GM23338 (cell line): ENCODE measurements around the gene MDM4. TPM values are rescaled to one million over a fixed set of nuclear protein-coding genes. Genes with fewer than 3 reads are reported as not detected.

Experiments used
- ATAC-seq: fragments of 200-7000 bp; cut with Tn5 transposase; 3 replicates; pipeline ENCODE4 v1.9.1; 2020
- DNase-seq: peaks from one replicate; pipeline ENCODE4 v3.0.0-alpha.2; 2015; ENCODE audit warnings: low spot score
- H2AFZ ChIP-seq: fragments of 200-600 bp; sonication (generic); 2 replicates; pipeline ENCODE4 v1.8.0; 2016; ENCODE audit warnings: antibody characterized with exemption, mild to moderate bottlenecking, moderate library complexity
- H3F3A ChIP-seq: fragments of 200-600 bp; sonication (generic); replicated peaks from 2 replicates; pipeline ENCODE4 v1.8.0; 2017; ENCODE audit warnings: antibody characterized with exemption, mixed run types, low read depth
- H3K27ac ChIP-seq: fragments of 200-600 bp; sonication (generic); 2 replicates; pipeline ENCODE4 v1.6.1; 2016; ENCODE audit warnings: low read depth
- H3K27me3 ChIP-seq: fragments of 200-600 bp; sonication (generic); 2 replicates; pipeline ENCODE4 v1.8.0; 2016; ENCODE audit warnings: mild to moderate bottlenecking, mixed run types, moderate library complexity; ENCODE audit not compliant: insufficient read depth
- H3K36me3 ChIP-seq: fragments of 200-600 bp; sonication (generic); 2 replicates; pipeline ENCODE4 v1.8.0; 2016; ENCODE audit warnings: mild to moderate bottlenecking; ENCODE audit not compliant: insufficient read depth
- H3K4me1 ChIP-seq: fragments of 200-600 bp; sonication (generic); 2 replicates; pipeline ENCODE4 v1.8.0; 2016; ENCODE audit warnings: mild to moderate bottlenecking, moderate library complexity; ENCODE audit not compliant: insufficient read depth
- H3K4me2 ChIP-seq: fragments of 200-600 bp; sonication (generic); 2 replicates; pipeline ENCODE4 v1.7.1; 2017; ENCODE audit warnings: mixed run types
- H3K4me3 ChIP-seq: fragments of 200-600 bp; sonication (generic); 2 replicates; pipeline ENCODE4 v1.6.1; 2016; ENCODE audit warnings: mixed run types
- H3K79me2 ChIP-seq: fragments of 200-600 bp; sonication (generic); replicated peaks from 2 replicates; pipeline ENCODE4 v1.8.0; 2017; ENCODE audit warnings: mild to moderate bottlenecking; ENCODE audit not compliant: insufficient read depth
- H3K9me2 ChIP-seq: fragments of 200-600 bp; sonication (generic); 2 replicates; pipeline ENCODE4 v1.8.0; 2017; ENCODE audit not compliant: insufficient read depth
- H4K20me1 ChIP-seq: fragments of 200-600 bp; sonication (generic); replicated peaks from 2 replicates; pipeline ENCODE4 v1.8.0; 2017; ENCODE audit warnings: mild to moderate bottlenecking; ENCODE audit not compliant: insufficient read depth
- H3K27ac Mint-ChIP-seq: 2 replicates; pipeline ENCODE4 v1.8.0; 2020; ENCODE audit warnings: inconsistent platforms, mild to moderate bottlenecking, moderate library complexity, mixed read lengths
- H3K27me3 Mint-ChIP-seq: 3 replicates; pipeline ENCODE4 v1.8.0; 2022; ENCODE audit warnings: low read depth, mild to moderate bottlenecking, moderate library complexity, mixed read lengths, inconsistent platforms; ENCODE audit not compliant: insufficient read depth, poor library complexity
- H3K36me3 Mint-ChIP-seq: 3 replicates; pipeline ENCODE4 v1.8.0; 2021; ENCODE audit warnings: low read depth, mild to moderate bottlenecking, inconsistent platforms, moderate library complexity, mixed read lengths
- H3K4me1 Mint-ChIP-seq: 3 replicates; pipeline ENCODE4 v1.8.0; 2020; ENCODE audit warnings: mild to moderate bottlenecking, inconsistent platforms, mixed read lengths
- H3K4me3 Mint-ChIP-seq: 3 replicates; pipeline ENCODE4 v1.8.0; 2021; ENCODE audit warnings: moderate library complexity, mild to moderate bottlenecking, inconsistent platforms, mixed read lengths
- H3K9me3 Mint-ChIP-seq: 3 replicates; pipeline ENCODE4 v1.8.0; 2020; ENCODE audit warnings: moderate library complexity, mild to moderate bottlenecking, inconsistent platforms, mixed read lengths
- CREB1 ChIP-seq: fragments of 250-450 bp; sonication (Bioruptor Pico); IDR thresholded peaks from 2 replicates; pipeline ENCODE4 v1.5.0; 2020; ENCODE audit warnings: low read depth, mild to moderate bottlenecking, moderate library complexity
- NANOG ChIP-seq: IDR thresholded peaks from 2 replicates; pipeline ENCODE4 v1.6.1; 2016; ENCODE audit warnings: antibody characterized with exemption, borderline replicate concordance
- ZNF331 ChIP-seq: fragments of 250-450 bp; sonication (Bioruptor Pico); IDR thresholded peaks from 2 replicates; pipeline ENCODE4 v1.5.0; 2020; ENCODE audit warnings: low read depth, mild to moderate bottlenecking, moderate library complexity
- polyA plus RNA-seq: library from polyadenylated mRNA; unstranded; fragments of >200 nt; fragmentation: Nextera tagmentation; extraction: Ambion mirVana; gene quantifications from 2 replicates; pipeline ENCODE4 v1.2.1, GENCODE V29; 2016
- total RNA-seq: library from RNA; depleted of rRNA; stranded (reverse); fragments of >200 nt; shearing (Covaris generic); gene quantifications from 2 replicates; pipeline ENCODE4 v1.2.3, GENCODE V29; 2014
- TF ChIP-seq, protein P1 (sequence below): fragments of 250-450 bp; sonication (Bioruptor Pico); IDR thresholded peaks from 2 replicates; pipeline ENCODE4 v1.5.0; 2020; ENCODE audit warnings: mild to moderate bottlenecking, moderate library complexity
- TF ChIP-seq, protein P2 (sequence below): IDR thresholded peaks from one replicate; pipeline ENCODE4 v1.6.1; 2018; ENCODE audit warnings: antibody characterized with exemption; ENCODE audit not compliant: unreplicated experiment
- TF ChIP-seq, protein P3 (sequence below): IDR thresholded peaks from 2 replicates; pipeline ENCODE4 v1.6.1; 2016; ENCODE audit warnings: antibody characterized with exemption

MDM4 gene
- total and polyA plus RNA-seq, 2 experiments from 2014 or later: 24.8 to 56.1 TPM

DNA sequence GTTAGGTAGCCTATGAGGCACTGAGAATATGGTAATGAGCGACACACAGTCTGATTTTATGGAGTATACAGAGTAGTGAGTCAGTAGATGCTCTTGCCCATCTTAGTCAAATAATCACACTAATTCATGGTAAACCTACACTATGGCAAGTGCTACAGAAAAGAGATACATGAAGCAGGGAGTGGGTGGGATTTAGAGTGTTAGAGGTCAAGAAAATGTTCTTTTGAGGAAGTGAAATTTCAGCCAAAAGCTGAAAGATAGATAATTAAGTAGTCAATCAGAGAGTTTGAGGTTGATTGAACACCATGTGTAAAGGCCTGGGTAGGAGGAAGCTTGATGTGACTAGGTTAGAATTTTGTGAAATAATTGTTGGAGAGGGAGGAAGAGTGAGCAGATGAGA lies 14.7 kb downstream of the MDM4 start (continued):
- TF ChIP-seq, protein P1, sequence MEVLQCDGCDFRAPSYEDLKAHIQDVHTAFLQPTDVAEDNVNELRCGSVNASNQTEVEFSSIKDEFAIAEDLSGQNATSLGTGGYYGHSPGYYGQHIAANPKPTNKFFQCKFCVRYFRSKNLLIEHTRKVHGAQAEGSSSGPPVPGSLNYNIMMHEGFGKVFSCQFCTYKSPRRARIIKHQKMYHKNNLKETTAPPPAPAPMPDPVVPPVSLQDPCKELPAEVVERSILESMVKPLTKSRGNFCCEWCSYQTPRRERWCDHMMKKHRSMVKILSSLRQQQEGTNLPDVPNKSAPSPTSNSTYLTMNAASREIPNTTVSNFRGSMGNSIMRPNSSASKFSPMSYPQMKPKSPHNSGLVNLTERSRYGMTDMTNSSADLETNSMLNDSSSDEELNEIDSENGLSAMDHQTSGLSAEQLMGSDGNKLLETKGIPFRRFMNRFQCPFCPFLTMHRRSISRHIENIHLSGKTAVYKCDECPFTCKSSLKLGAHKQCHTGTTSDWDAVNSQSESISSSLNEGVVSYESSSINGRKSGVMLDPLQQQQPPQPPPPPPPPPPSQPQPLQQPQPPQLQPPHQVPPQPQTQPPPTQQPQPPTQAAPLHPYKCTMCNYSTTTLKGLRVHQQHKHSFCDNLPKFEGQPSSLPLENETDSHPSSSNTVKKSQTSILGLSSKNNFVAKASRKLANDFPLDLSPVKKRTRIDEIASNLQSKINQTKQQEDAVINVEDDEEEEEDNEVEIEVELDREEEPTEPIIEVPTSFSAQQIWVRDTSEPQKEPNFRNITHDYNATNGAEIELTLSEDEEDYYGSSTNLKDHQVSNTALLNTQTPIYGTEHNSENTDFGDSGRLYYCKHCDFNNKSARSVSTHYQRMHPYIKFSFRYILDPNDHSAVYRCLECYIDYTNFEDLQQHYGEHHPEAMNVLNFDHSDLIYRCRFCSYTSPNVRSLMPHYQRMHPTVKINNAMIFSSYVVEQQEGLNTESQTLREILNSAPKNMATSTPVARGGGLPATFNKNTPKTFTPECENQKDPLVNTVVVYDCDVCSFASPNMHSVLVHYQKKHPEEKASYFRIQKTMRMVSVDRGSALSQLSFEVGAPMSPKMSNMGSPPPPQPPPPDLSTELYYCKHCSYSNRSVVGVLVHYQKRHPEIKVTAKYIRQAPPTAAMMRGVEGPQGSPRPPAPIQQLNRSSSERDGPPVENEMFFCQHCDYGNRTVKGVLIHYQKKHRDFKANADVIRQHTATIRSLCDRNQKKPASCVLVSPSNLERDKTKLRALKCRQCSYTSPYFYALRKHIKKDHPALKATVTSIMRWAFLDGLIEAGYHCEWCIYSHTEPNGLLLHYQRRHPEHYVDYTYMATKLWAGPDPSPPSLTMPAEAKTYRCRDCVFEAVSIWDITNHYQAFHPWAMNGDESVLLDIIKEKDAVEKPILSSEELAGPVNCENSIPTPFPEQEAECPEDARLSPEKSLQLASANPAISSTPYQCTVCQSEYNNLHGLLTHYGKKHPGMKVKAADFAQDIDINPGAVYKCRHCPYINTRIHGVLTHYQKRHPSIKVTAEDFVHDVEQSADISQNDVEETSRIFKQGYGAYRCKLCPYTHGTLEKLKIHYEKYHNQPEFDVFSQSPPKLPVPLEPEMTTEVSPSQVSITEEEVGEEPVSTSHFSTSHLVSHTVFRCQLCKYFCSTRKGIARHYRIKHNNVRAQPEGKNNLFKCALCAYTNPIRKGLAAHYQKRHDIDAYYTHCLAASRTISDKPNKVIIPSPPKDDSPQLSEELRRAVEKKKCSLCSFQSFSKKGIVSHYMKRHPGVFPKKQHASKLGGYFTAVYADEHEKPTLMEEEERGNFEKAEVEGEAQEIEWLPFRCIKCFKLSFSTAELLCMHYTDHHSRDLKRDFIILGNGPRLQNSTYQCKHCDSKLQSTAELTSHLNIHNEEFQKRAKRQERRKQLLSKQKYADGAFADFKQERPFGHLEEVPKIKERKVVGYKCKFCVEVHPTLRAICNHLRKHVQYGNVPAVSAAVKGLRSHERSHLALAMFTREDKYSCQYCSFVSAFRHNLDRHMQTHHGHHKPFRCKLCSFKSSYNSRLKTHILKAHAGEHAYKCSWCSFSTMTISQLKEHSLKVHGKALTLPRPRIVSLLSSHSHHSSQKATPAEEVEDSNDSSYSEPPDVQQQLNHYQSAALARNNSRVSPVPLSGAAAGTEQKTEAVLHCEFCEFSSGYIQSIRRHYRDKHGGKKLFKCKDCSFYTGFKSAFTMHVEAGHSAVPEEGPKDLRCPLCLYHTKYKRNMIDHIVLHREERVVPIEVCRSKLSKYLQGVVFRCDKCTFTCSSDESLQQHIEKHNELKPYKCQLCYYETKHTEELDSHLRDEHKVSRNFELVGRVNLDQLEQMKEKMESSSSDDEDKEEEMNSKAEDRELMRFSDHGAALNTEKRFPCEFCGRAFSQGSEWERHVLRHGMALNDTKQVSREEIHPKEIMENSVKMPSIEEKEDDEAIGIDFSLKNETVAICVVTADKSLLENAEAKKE: no peak
- TF ChIP-seq NANOG: no peak

DNA sequence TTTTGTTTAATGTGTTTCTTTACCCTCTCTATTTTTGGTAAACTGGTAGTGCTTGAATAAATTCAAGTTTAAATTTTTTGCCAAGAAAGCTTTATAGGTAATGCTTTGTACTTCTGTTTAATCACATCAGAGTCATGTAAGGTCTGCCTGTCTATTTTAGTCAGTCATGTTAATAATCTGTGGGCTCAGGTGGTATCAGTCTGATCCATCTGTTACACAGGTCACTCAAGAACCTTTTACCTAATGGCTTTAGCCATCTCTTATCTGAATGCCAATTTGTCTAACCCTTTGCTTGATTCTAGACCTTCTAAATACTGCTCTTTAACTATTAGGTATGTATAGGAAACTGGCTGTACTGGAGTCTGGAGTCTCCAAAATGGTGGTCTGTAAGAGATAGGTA lies 16.6 kb downstream of the MDM4 start:
- peaks cover 67% of the 10 kb centered on the region for H3K36me3 Mint-ChIP-seq
- peaks cover 48% of the 10 kb centered on the region for H3K36me3 ChIP-seq
- TF ChIP-seq CREB1 (CRISPR knock-in tag): no peak
- no peak for TF ChIP-seq ZNF331 (CRISPR knock-in tag)
- TF ChIP-seq, protein P2, sequence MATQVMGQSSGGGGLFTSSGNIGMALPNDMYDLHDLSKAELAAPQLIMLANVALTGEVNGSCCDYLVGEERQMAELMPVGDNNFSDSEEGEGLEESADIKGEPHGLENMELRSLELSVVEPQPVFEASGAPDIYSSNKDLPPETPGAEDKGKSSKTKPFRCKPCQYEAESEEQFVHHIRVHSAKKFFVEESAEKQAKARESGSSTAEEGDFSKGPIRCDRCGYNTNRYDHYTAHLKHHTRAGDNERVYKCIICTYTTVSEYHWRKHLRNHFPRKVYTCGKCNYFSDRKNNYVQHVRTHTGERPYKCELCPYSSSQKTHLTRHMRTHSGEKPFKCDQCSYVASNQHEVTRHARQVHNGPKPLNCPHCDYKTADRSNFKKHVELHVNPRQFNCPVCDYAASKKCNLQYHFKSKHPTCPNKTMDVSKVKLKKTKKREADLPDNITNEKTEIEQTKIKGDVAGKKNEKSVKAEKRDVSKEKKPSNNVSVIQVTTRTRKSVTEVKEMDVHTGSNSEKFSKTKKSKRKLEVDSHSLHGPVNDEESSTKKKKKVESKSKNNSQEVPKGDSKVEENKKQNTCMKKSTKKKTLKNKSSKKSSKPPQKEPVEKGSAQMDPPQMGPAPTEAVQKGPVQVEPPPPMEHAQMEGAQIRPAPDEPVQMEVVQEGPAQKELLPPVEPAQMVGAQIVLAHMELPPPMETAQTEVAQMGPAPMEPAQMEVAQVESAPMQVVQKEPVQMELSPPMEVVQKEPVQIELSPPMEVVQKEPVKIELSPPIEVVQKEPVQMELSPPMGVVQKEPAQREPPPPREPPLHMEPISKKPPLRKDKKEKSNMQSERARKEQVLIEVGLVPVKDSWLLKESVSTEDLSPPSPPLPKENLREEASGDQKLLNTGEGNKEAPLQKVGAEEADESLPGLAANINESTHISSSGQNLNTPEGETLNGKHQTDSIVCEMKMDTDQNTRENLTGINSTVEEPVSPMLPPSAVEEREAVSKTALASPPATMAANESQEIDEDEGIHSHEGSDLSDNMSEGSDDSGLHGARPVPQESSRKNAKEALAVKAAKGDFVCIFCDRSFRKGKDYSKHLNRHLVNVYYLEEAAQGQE: no peak
- TF ChIP-seq, protein P3, sequence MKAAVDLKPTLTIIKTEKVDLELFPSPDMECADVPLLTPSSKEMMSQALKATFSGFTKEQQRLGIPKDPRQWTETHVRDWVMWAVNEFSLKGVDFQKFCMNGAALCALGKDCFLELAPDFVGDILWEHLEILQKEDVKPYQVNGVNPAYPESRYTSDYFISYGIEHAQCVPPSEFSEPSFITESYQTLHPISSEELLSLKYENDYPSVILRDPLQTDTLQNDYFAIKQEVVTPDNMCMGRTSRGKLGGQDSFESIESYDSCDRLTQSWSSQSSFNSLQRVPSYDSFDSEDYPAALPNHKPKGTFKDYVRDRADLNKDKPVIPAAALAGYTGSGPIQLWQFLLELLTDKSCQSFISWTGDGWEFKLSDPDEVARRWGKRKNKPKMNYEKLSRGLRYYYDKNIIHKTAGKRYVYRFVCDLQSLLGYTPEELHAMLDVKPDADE: no peak

More for the DNA sequence above, 16.6 kb downstream of the MDM4 start:
- H3K27ac ChIP-seq: no peak overlapping the region
- Mint-ChIP-seq H3K4me3 (no peak overlapping the region), H3K4me1 (no peaks in the 10 kb centered on the region), H3K27me3 (no peaks in the 10 kb centered on the region), H3K27ac (no peak overlapping the region), H3K9me3 (no peaks in the 10 kb centered on the region)
- H3F3A ChIP-seq: no peaks in the 10 kb centered on the region; the same call in 1 of the 2 replicates
- H2AFZ ChIP-seq: no peak overlapping the region
- H3K4me2 ChIP-seq: no peak overlapping the region
- H4K20me1 ChIP-seq: peaks cover 10% of the 10 kb centered on the region
- no peaks in the 10 kb centered on the region for H3K27me3 ChIP-seq
- no peaks in the 10 kb centered on the region for H3K9me2 ChIP-seq
- H3K4me3 ChIP-seq: no peak overlapping the region
- no peaks in the 10 kb centered on the region for H3K4me1 ChIP-seq
- no peak for DNase-seq
- ATAC-seq: no peak
- H3K79me2 ChIP-seq: peaks cover 5% of the 10 kb centered on the region; the same call in 1 of the 2 replicates
